NCI-H1105 (cell line): Measurements from ENCODE around the gene RNF4.
"Not testable (repeated sequence)": the region's sequence is repeated elsewhere in the genome, so short reads cannot be mapped to it uniquely, and the experiment has no call there.

ENCODE experiments used
- DNase-seq: peaks from one replicate; lab custom pipeline; 2025; lab: John Stamatoyannopoulos, UW

Gene RNF4

DNA sequence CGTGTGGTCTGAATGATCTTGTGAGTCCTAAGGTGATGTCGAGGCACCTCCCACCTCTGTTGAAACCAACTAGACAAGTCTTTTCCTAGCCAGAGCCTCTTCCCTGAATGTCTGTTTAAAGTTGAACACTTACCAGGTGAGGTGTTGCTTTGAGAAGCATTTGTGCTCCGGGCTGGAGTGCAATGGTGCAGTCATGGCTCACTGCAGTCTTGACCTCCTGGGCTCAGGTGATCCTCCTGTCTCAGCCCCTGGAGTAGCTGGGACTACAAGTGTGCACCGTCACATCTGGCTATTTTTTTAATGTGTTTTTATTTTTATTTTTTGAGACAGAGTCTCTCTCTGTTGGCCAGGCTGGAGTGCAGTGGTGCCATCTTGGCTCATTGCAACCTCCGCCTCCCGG lies 18.1 kb downstream of the RNF4 start:
- DNase-seq = no peak

DNA sequence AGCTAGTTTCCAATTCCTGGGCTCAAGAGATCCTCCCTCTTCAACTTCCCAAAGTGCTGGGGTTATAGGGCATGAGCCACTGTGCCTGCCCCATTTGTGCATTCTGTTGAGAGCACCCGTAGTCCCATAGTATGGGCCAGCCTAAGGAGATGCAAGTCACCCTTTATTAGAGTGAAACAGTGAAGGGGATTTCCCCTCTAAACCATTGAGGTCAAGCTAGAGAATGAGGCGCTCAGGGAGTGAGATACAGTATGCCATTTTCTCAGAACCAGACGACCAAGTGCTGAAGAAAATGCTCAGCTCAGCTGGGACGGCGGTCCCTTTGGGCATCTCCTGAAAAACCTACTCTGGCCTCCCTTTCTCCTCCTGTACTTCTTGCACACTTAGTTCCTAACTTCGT lies 18.7 kb downstream of the RNF4 start:
- no peak for DNase-seq

DNA sequence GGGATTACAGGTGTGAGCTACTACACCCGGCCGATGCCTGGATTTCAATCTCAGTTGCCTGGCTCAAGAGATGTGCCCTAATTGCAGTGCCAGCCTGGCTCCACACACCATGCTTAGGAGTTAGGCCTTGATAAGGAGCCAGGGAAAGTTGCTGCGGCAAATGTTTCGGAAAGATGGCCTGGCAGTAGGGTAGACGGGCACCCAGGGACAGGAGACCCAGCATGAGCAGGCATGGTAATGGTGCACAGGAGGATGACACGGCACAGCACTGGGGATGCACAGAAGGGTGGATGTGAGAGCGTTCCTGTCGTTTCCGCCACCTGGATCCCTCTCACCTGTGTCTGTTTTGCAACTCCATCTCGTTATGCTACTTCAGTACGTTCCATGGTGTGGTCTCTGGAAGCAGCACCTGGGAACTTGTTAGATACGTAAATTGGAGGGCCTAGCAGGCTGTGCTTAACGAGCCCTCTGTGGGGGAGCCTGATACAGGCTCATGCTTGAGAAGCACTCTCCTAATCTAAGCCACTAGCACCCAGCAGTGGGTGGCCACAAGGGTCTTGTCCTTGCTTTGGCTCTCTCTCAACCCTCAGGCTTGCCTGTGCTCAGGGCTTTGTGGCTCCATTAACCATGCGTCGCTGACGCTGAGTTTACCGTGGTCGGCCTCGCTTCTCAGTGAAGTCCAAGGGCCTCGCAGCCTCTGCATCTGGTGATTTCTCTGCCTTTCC lies 20.3 kb downstream of the RNF4 start:
- no peak for DNase-seq

DNA sequence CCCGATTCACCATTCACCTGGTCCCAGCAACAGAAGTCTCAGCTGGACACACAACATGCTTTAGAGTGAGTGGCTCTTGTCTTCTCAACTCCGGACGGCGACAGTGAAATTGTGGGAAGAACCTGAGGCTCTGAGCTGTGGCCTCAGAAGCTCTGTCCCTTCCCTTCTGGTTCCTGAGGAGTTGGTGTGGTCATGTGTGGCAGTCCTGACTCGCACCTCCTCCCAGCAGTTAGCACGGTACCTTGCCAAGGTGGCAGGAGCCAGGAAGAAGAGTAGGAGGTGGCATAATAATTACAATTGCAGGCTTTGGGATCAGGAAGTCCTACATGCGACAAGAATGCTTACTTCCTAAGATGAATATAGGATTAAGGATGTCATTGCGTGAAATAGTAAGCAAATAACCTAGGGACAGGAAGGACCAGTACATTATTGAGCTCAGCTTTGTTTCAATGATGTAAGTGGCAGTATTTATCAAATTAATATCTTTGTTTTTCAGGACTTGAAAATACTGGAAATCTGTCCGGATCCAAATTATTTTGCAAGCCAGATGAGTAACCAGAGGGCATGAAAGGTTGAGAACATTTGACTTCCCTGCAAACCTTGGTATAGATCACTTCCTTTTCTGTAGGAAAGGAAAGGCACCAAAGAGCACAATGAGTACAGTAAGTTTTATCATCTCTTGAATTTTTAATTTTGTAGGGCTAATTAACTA lies 21.1 kb downstream of the RNF4 start:
- no peak for DNase-seq

DNA sequence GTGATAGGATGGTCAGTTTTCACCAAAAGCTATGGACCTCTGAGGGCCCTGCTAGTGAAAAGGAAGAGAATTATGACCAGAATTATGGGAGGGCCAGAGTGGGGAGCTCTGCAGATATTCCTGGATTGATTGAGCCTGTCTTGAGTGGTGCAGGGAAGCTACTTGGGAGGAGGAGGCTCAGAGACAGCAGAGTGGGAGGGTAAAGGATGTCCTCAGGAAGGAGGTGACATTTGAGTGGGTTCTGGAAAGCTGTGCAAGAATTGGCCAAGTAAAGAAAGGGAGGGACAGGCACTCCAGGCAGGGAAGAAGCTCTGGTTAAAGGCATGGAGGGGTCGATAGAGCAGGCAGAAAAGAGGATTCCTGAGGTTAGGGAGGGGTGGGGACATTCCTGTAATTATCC lies 24.1 kb downstream of the RNF4 start:
- no peak for DNase-seq

DNA sequence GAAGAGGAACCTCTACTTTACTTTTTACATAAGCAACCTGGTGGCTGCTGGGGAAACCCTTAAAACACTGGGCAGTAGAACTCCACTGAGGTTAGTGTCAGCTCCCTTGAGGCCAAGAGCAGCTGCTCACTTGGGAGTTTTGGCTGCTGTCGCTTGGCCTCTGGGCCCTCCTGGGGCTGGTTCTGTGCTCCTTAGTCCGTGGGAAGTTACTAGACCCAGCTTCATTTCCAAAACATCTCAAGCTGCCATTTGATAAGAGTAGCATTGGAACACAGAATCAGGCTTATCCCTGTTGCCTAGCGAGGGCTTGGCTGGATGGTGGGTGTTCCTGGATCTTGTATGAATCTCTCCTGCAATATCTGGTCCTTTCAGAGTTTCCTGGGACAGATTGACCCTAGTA lies 26.1 kb downstream of the RNF4 start:
- DNase-seq = no peak

DNA sequence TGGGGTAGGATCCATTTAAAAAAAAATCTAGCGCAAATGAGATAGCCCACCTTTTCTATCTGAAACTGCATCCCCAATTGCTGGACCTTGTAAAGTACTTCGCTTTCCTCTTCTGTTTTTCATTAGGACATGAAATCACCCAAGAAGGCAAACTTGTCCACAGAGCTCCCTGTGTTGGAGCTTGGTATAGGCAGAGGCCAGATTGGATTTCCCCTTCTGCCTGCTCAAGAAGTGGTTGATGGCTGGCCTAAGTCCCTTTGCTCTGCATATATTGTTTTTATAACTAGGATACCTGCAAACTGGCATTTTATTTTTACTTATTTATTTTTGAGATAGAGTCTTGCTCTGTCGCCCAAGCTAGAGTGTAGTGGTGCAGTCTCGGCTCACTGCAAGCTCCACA lies 28.4 kb downstream of the RNF4 start:
- DNase-seq = no peak

DNA sequence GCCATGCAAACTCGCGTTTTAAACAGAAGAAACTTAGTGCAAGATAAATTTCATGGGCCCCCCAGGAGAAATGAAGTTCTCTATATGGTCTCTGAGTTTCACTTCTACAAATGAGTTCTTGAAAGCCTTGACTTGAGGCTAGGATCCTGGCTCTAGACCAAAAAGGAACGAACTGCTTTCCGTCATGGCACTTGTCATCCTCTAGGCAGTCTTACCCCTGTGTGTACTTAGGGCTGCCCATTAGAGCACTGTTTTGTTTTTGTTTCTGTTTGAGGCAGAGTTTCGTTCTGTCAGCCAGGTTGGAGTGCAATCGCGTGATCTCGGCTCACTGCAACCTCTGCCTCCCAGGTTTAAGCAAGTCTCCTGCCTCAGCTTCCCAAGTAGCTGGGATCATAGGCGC lies 29.0 kb downstream of the RNF4 start:
- no peak for DNase-seq

DNA sequence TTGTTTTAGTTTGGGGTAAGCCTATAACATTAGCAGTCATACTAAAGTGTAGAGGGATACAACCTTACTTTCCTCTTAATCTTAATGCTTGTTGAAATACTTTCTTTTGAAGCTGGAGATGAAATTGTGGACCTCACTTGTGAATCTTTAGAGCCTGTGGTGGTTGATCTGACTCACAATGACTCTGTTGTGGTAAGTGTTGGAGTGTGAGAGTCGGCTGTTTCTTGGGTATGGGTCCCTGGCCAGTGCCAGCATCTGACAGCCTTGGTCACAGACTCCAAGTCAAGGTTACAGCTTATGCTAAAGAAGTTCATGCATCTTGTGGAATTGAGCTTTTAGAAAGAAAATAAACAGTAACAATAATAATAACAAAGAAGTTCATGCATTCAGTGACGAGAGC lies 31.6 kb downstream of the RNF4 start:
- no peak for DNase-seq

DNA sequence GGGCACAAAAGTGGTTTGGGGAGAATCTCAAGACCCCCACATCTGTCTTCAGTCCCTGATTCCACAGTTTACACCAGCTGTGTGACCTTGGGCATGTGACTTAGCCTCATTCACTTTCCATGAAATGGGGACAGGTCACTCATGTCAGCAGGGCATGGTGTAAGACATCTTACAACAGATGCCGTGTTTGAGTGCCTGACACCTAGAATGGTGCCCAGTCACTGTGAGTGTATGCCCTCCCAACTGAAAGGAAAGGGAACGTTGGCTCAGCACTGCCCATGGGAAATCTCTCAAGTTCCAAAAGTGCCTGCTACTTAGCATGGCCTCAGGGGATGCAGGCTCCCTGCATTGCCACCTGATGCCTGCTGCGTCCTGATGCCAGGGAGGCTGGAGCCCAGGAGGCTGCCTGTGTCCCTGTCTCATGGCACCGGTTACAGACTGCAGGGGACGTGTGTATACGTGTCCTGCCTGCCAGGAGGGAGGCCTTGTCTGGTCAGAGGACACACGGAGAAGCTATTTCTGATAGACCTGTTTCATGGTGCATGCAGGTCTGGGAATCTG lies 32.2 kb downstream of the RNF4 start:
- DNase-seq = no peak

DNA sequence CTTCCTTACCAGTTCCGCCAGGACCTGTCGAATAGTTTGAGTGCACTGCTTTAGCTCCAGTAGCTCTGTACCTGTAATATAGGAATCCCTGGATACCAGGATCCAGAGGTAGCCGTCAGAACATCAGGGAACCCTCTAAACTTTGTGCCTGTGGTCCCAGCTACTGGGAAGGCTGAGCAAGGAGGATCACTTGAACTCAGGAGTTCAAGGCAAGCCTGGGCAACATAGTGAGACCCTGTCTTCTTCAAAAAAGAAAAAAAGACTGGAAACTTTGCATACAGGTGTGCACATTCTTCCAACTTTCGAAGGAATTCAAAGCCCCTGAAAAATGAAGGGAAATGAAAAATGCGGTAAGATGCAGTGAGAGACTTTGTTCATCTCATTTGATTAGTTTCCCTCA lies 34.9 kb downstream of the RNF4 start:
- no peak for DNase-seq

DNA sequence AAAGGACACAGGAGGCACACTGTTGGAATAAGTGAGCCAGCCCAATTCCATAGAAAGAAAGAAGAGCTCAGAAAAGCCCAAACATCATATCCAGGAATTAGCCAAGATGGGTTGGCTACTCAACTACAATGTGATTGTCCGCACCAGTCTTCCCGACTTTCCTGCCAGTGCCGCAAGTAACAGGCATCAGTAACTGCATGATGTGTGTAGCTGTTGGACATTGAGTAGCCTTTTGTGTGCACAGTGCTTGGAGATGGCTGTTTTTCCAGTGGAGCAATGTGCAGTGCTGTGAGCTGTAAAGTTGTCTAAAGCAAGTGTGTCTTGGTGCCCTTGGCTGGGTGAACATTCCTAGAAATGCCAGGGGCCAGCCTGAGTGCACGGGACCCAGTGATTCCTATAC lies 38.4 kb downstream of the RNF4 start:
- no peak for DNase-seq

DNA sequence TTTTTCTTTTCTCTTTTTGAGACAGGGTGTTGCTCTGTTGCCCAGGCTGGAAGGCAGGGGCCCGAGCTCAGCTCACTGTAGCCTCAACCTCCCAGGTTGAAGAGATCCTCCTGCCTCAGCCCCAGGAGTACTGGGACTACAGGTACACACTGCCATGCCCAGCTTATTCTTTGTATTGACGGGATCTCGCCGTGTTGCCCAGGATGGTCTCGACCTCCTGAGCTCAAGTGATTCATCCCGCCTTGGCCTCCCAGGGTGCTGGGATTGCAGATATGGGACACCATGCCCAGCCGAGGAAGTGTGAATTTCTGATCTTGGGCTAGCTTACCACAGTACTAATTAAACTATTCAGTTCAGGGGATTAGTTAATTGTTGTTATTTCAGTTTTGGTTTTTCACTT lies 38.9 kb downstream of the RNF4 start:
- no peak for DNase-seq

DNA sequence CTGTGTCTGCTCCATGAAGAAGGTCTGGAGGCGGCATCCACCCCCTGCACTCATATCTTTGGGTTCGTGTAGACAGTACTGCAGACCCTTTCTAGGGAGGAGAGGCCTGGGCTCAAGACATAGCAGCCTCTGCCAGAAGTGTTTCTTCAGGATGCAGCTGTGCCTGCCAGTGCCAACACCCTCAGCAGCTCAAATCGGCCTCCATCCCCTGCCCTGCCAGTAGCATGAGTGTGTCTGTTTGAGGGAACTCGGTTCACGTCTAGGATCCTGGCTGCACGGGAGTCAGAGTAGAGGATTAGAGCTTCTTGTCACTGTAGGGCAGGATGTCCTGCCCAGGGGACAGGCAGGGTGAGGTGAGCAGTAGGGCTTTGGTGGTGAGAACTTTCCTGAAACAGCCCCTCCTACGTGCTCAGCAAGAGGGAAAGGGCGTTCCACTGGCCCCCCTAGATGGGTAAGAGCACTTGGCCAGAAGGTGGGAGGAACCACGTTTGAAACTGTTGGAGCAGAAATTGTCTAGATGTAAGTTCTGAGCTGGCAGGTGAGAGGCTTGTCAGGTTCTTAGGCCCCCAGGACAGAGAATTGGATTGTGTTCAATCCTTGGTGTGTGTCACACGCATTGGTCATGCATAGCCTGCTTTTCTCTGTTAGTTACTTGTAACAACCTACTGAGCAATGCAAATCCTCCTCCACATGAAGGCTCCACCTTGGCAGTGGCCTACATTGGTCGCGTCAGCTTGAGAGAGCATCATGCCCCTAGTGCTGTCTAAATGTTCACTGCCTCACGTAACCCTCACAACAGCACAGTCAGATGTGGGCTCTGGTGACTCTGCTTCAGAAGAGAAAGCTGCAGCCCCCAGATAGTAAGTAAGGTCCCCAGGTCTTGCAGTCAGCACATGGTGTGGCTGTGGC lies 41.7 kb downstream of the RNF4 start:
- DNase-seq = no peak

DNA sequence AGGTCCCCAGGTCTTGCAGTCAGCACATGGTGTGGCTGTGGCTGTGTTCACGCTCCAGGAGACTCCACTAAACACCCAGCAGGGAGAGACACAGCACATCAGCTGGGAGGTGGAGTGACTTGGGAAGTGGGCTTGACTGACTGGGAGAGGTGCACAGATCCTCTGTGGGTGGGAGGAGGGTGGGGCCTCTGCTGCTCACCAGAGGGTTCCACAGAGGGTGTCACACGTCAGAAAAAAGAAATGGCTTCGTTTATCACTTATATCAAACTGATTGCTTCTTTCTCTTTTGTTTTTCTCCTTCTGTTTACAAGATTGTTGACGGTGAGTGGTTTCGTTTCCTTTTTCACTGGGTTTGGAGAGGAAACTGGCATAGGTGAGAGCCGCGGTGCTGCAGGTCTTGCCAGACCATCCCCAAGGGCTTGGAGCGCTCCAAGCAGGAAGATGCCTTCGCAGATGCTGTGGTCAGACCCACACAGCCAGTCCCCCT lies 42.8 kb downstream of the RNF4 start:
- no peak for DNase-seq

DNA sequence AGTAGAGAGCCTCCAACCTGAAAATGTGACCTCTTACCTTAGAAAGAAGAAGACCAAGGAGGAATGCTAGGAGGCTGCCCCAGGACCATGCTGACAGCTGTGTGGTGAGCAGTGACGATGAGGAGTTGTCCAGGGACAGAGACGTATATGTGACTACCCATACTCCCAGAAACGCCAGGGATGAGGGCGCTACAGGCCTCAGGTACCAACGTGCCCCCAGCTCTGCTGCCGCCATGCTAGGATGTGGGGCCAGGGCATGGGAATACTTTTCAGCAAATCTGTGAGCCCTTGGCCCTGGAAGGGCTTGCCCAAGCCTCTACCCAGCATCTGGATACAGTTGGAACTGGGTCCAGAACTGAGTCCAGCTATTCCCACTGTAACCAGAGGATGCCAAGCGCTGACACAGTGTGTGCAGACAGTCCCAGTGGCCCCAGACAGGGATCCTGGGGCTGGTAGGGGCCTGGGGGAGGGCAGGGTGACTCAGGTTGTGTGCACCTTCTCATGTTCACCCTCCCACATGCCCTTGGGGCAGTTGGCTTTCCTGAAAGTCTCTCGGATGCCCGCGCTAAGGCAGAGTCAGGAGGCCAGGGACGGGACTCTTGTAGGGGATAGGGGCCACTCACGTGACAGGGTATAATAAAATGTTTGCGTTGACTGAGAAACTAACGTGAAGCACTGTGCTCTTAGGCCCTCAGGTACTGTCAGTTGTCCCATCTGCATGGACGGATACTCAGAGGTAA lies 43.7 kb downstream of the RNF4 start:
- DNase-seq = no peak

DNA sequence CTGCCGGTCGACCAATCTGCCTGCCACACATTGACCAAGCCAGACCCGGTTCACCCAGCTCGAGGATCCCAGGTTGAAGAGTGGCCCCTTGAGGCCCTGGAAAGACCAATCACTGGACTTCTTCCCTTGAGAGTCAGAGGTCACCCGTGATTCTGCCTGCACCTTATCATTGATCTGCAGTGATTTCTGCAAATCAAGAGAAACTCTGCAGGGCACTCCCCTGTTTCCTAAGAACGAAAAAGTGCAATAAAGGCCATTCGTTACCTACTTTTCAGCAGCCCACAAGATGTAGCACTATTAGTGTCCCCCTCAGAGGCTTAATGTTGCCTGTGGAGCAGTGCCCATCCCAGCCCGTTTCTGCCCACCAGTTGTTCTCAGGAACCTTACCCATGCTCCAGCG lies 45.3 kb downstream of the RNF4 start:
- DNase-seq = not testable (repeated sequence)

DNA sequence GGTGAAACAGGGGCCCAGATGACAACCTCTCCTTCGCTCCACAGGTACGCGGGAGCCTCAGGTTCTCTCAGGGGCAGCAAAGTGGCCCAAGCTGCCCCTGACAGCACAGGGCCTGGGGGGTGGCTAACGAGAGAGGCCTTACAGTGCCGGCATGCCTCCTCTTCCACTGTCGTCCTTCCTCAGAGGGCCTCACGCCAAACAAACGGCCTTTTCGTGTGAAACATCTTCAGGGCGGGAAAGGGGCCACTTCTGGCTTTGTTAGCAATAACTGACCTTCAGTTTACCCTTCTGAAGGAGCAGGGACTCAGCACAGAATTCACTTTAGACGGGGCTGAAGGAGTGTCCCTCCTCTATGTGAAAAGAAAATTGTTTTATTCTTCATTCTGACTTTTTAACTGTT lies 46.0 kb downstream of the RNF4 start:
- not testable (repeated sequence) for DNase-seq

DNA sequence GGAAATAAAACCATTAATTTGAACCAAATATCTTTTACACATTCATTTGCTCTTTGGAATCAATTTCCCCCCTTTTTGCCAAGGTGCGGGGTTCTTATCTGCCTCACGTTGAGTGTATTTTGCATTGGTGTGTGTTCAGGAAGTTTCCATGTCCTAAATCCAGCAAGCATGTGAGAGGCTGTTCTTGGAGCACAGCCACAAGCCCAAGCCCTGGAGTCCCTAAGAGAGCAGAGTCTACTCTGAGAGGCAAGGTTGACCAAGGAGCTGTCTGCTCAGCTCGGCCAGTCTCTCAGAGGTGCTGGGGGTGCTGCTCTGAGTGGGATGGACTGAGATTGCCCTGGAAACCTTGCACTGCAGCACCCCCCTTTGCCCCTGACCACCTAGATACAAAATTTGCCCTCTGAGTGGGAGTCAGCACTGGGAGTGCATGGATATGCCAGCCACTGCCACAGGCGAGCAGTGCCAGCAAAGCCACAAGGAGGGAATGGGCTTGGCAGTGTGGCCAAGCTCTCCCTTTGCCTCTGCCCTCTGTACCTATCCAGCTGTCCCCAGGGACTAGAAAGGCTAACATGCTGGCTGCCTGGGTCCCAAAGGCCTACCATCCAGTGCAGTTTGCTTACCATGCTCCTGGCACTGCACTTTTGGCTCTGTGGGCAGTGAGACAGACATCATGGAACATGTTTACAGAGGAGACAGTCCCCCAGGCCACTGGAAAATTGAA lies 47.1 kb downstream of the RNF4 start:
- no peak for DNase-seq

DNA sequence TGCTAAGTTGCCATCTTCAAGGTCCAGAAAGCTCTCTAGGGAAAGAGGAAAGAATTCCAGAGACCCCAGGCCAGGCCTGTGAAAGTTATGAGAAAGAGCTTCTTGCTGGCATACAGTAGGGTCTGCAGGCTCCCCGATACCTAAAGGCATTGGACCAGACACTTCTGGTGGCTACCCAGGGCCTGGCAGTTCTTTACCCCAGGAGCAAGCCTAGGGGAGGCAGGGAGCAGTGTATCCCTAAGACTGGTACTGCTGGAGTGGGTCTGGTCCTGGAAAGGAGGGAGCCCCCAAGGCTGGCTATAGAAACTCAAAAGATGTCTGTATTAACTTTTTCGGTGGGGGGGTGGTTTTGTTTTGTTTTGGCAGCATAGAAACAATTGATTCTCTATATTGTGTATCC lies 47.7 kb downstream of the RNF4 start:
- no peak for DNase-seq

DNA sequence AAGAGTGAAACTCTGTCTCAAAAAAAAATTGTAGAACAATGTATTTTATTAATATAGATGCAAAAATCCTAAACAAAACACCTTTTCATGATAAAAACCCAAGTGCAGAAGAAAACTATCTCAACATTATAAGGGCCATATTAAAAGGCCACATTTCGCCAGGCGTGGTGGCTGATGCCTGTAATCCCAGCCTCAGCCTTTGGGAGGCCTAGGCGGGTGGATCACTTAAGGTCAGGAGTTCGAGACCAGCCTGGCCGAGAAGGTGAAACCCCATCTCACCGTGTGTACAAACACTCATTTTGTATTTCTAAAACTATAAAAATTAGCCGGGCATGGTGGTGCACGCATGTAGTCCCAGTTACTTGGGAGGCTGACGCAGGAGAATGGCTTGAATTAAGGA lies 57.7 kb downstream of the RNF4 start:
- no peak for DNase-seq
